Ishikawa (cell line): ENCODE results near the gene SCAANT1.
A peak's percentile ranks its signal among the peaks of the same experiment; 100 is the strongest.

Experiments used
- CEBPB ChIP-seq: IDR thresholded peaks from 2 replicates; pipeline ENCODE4 v1.6.1; 2012
- CREB1 ChIP-seq: IDR thresholded peaks from 2 replicates; pipeline ENCODE4 v1.6.1; 2012; ENCODE audit warnings: low read depth
- EGR1 ChIP-seq: IDR thresholded peaks from 2 replicates; pipeline ENCODE4 v1.6.1; 2012
- EP300 ChIP-seq: IDR thresholded peaks from 2 replicates; pipeline ENCODE4 v1.6.1; 2012; ENCODE audit warnings: borderline replicate concordance
- FOXM1 ChIP-seq: IDR thresholded peaks from 2 replicates; pipeline ENCODE4 v1.6.1; 2012; ENCODE audit warnings: low read depth, borderline replicate concordance
- NFIC ChIP-seq: IDR thresholded peaks from 2 replicates; pipeline ENCODE4 v1.6.1; 2012
- RAD21 ChIP-seq: IDR thresholded peaks from 2 replicates; pipeline ENCODE4 v1.6.1; 2012; ENCODE audit warnings: low read depth
- TAF1 ChIP-seq: IDR thresholded peaks from 2 replicates; pipeline ENCODE4 v1.6.1; 2012; ENCODE audit warnings: low read depth, mild to moderate bottlenecking
- TCF12 ChIP-seq: IDR thresholded peaks from 2 replicates; pipeline ENCODE4 v1.6.1; 2012; ENCODE audit warnings: low read depth
- TEAD4 ChIP-seq: IDR thresholded peaks from 2 replicates; pipeline ENCODE4 v1.6.1; 2012
- USF1 ChIP-seq: IDR thresholded peaks from 2 replicates; pipeline ENCODE4 v1.6.1; 2012
- YY1 ChIP-seq: IDR thresholded peaks from 2 replicates; pipeline ENCODE4 v1.6.1; 2012; ENCODE audit warnings: low read depth
- ZBTB7A ChIP-seq: IDR thresholded peaks from 2 replicates; pipeline ENCODE4 v1.6.1; 2012; ENCODE audit warnings: low read depth
- TF ChIP-seq, protein P1 (sequence below): IDR thresholded peaks from 2 replicates; pipeline ENCODE4 v1.6.1; 2012
- TF ChIP-seq, protein P2 (sequence below): IDR thresholded peaks from 2 replicates; pipeline ENCODE4 v1.6.1; 2012; ENCODE audit warnings: low read depth, mild to moderate bottlenecking

SCAANT1 gene

DNA sequence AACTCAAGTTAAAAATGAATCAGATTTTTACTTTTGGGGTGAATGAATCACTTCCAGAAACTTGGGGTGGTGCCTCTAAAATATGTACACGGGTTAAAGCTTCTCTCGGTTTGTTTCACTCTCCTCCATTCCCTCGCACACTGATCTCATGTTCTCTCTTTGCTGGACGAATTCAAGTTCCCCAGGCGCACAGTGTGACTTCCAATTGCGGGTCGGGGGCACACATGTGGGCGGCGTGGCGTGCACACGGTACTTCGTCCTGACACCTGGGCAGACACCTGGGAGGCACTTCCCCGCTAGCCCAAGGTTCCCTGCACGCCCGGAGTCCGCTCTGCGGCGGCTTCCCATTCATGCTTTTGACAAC is 692 bp downstream of the SCAANT1 start:
- TF ChIP-seq TCF12 (no peak), EP300 (no peak), YY1 (no peak), TEAD4 (no peak), EGR1 (no peak)
- TF ChIP-seq, protein P1, sequence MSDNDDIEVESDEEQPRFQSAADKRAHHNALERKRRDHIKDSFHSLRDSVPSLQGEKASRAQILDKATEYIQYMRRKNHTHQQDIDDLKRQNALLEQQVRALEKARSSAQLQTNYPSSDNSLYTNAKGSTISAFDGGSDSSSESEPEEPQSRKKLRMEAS, result peak; percentile 78

GRCh38 chr3:63910891-63911290 is 1.3 kb downstream of the SCAANT1 start:
- TF ChIP-seq TAF1, result no peak
- TF ChIP-seq TEAD4, result no peak
- TF ChIP-seq ZBTB7A, result no peak
- TF ChIP-seq, protein P1, result no peak
- no peak for TF ChIP-seq RAD21
- TF ChIP-seq TCF12, result no peak
- TF ChIP-seq, protein P2, sequence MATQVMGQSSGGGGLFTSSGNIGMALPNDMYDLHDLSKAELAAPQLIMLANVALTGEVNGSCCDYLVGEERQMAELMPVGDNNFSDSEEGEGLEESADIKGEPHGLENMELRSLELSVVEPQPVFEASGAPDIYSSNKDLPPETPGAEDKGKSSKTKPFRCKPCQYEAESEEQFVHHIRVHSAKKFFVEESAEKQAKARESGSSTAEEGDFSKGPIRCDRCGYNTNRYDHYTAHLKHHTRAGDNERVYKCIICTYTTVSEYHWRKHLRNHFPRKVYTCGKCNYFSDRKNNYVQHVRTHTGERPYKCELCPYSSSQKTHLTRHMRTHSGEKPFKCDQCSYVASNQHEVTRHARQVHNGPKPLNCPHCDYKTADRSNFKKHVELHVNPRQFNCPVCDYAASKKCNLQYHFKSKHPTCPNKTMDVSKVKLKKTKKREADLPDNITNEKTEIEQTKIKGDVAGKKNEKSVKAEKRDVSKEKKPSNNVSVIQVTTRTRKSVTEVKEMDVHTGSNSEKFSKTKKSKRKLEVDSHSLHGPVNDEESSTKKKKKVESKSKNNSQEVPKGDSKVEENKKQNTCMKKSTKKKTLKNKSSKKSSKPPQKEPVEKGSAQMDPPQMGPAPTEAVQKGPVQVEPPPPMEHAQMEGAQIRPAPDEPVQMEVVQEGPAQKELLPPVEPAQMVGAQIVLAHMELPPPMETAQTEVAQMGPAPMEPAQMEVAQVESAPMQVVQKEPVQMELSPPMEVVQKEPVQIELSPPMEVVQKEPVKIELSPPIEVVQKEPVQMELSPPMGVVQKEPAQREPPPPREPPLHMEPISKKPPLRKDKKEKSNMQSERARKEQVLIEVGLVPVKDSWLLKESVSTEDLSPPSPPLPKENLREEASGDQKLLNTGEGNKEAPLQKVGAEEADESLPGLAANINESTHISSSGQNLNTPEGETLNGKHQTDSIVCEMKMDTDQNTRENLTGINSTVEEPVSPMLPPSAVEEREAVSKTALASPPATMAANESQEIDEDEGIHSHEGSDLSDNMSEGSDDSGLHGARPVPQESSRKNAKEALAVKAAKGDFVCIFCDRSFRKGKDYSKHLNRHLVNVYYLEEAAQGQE, result no peak
- no peak for TF ChIP-seq EP300
- TF ChIP-seq NFIC, result no peak
- no peak for TF ChIP-seq USF1
- no peak for TF ChIP-seq FOXM1
- TF ChIP-seq CREB1, result no peak
- TF ChIP-seq YY1, result no peak

DNA sequence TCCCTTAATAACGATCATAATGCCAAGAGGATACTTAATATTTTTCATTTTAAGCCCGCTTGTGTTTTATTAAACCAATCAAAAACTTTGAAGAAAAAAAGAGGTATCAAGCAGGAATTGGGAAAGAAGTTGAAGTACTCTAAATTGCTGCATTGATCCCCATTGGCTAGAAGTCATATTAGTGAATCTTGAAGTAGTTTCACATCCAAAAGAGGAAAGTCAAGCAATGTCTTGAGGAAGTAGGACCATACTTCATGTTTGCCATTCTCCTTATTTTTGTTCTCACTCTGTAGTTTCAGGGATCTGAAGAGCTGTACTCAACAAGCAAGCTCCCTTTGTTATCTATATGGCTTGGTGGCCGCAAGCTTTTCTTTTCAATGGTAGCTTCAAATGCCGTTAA is 2.2 kb downstream of the SCAANT1 start:
- TF ChIP-seq EGR1 (no peak), EP300 (no peak), USF1 (no peak), RAD21 (no peak), YY1 (no peak), TCF12 (no peak), NFIC (no peak), ZBTB7A (no peak), CEBPB (no peak), CREB1 (no peak), TAF1 (no peak), TEAD4 (no peak), FOXM1 (no peak)
- TF ChIP-seq, protein P2, result no peak
- TF ChIP-seq, protein P1, result no peak

DNA sequence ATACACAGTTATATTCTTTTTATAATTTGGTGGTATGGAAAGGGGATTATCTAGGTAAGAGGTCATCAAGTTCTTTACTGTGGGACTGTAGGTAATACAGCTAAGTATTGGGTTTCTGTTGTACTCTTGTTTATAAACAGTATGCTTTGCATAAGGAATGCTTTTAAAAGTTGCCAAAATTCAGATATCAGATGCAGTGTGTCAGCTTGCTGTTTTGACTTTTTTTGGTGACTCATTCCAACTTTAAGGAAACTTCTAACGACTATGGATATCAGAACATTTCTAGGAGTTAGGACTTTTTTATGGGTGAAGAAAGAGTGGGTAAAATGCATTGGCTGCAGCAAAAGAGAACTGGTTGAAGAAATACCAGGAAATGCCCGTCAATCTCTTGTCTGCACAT is 2.8 kb downstream of the SCAANT1 start:
- TF ChIP-seq, protein P2, result no peak
- no peak for TF ChIP-seq TCF12
- no peak for TF ChIP-seq ZBTB7A

DNA sequence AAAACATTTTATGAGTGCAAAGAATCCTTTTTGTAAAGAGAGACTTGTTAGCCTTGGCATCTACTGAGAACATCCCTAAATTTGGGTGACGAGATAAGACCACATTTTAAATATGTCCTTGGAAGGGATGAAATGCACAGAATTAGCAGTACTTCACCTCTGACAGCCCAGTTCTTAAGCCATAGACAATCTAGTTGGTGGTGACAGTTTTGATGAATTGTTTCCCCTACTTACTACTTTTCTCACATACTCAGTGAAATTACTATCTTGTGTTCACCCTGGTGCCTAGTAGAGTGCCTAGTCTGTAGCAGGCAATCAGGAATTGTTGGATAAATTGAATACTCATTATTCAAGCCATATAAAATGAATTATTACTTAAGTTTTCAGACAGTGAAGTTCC is 3.4 kb downstream of the SCAANT1 start:
- TF ChIP-seq USF1, result no peak
- TF ChIP-seq YY1, result no peak
- TF ChIP-seq NFIC, result no peak
- no peak for TF ChIP-seq CEBPB
- no peak for TF ChIP-seq EP300
- no peak for TF ChIP-seq FOXM1
- TF ChIP-seq CREB1, result no peak
- TF ChIP-seq TCF12, result no peak
- TF ChIP-seq TAF1, result no peak
- TF ChIP-seq TEAD4, result no peak
- TF ChIP-seq, protein P2, result no peak
- no peak for TF ChIP-seq EGR1
- no peak for TF ChIP-seq RAD21
- no peak for TF ChIP-seq ZBTB7A
